HCT116 (cell line): Measurements from ENCODE around the gene BSND. TPM values are rescaled to one million over a fixed set of nuclear protein-coding genes. Genes with fewer than 3 reads are reported as not detected.

Experiments used
- ATAC-seq: fragments of 200-7000 bp; cut with Tn5 transposase; 2 replicates; pipeline ENCODE4 v1.9.1; 2020; ENCODE audit warnings: mild to moderate bottlenecking, moderate library complexity
- BruUV-seq: library from RNA; stranded (reverse); fragments of 400-500 nt; replicated peaks from 2 replicates; lab custom pipeline; 2021; lab: Mats Ljungman, UMichigan
- CTCF ChIA-PET: fragments of 300-600 bp; sonication (Branson Sonifier 250); formaldehyde crosslinking; loops from one replicate; lab custom pipeline; 2021; ENCODE audit warnings: antibody characterized with exemption; lab: Charles Lee
- POLR2A ChIA-PET: fragments of 300-600, 350-600 bp; sonication (Branson Sonifier 250); formaldehyde crosslinking; loops from one replicate; lab custom pipeline; 2021; ENCODE audit warnings: antibody characterized with exemption; lab: Charles Lee
- RAD21 ChIA-PET, 2 experiments: fragments of 300-600 bp; sonication (Branson Sonifier 250); formaldehyde crosslinking; loops; one replicate each; lab custom pipeline; 2023; ENCODE audit warnings: low total read pairs in 2 of 2; ENCODE audit not compliant: uncharacterized antibody in 2 of 2, unreplicated experiment in 2 of 2, low non-redundant PET in 1 of 2; lab: Charles Lee
- DNase-seq: peaks from one replicate; pipeline ENCODE4 v3.0.0-alpha.2; 2010; ENCODE audit warnings: low read depth, low spot score
- H2AFZ ChIP-seq: fragments of 200-600 bp; shearing (Covaris generic), sonication (generic); 2 replicates; pipeline ENCODE4 v1.6.1; 2017; ENCODE audit warnings: low read depth, mixed run types, mixed read lengths, antibody characterized with exemption, low read length; ENCODE audit not compliant: poor library complexity, severe bottlenecking
- H3K27ac ChIP-seq: 2 replicates; pipeline ENCODE4 v1.5.1; 2012; ENCODE audit warnings: low read depth, low read length
- H3K27me3 ChIP-seq: fragments of 200-600 bp; sonication (generic); 2 replicates; pipeline ENCODE4 v1.6.1; 2016; ENCODE audit warnings: mixed run types, low read length, mixed read lengths; ENCODE audit not compliant: insufficient read depth
- H3K36me3 ChIP-seq, 2 experiments: fragments of 200-500 bp in 1 of 2; fragments of 200-600 bp in 1 of 2; sonication (Bioruptor generic) in 1 of 2; sonication (generic) in 1 of 2; 2 replicates each; pipeline versions ENCODE4 v1.5.1 to v1.6.1; 2014 to 2016; ENCODE audit warnings: low read length in 2 of 2, inconsistent platforms in 1 of 2, mixed read lengths in 1 of 2, mixed run types in 1 of 2; ENCODE audit not compliant: insufficient read depth in 2 of 2, control insufficient read depth in 1 of 2
- H3K4me1 ChIP-seq, 2 experiments: fragments of 200-600 bp in 1 of 2; sonication (generic) in 1 of 2; 2 replicates each; pipeline versions ENCODE4 v1.5.1 to v1.6.1; 2012 to 2017; ENCODE audit warnings: low read length in 2 of 2, inconsistent platforms in 1 of 2, mild to moderate bottlenecking in 1 of 2, mixed read lengths in 1 of 2, mixed run types in 1 of 2, moderate library complexity in 1 of 2; ENCODE audit not compliant: insufficient read depth in 2 of 2, control insufficient read depth in 1 of 2
- H3K4me2 ChIP-seq: fragments of 200-600 bp; sonication (generic); 2 replicates; pipeline ENCODE4 v1.6.1; 2017; ENCODE audit warnings: mixed run types, low read length, mixed read lengths
- H3K4me3 ChIP-seq, 2 experiments: fragments of 200-600 bp in 1 of 2; sonication (generic) in 1 of 2; replicated peaks in 1 of 2; 2 replicates each; pipeline ENCODE4 v1.5.1; 2011 to 2016; ENCODE audit warnings: low read length in 2 of 2, control low read depth in 1 of 2, low read depth in 1 of 2, mild to moderate bottlenecking in 1 of 2, mixed read lengths in 1 of 2, mixed run types in 1 of 2
- H3K79me2 ChIP-seq: fragments of 200-600 bp; sonication (generic); 2 replicates; pipeline ENCODE4 v1.6.1; 2017; ENCODE audit warnings: mild to moderate bottlenecking, mixed run types, low read length, moderate library complexity, mixed read lengths; ENCODE audit not compliant: insufficient read depth
- H3K9ac ChIP-seq: fragments of 200-600 bp; sonication (generic); 2 replicates; pipeline ENCODE4 v1.6.1; 2016; ENCODE audit warnings: low read length, mixed read lengths
- H3K9me2 ChIP-seq: fragments of 200-600 bp; sonication (generic), shearing (Covaris generic); 2 replicates; pipeline ENCODE4 v1.6.1; 2017; ENCODE audit warnings: mixed run types, mild to moderate bottlenecking, moderate library complexity; ENCODE audit not compliant: insufficient read depth
- H3K9me3 ChIP-seq, 2 experiments: fragments of 200-500 bp in 1 of 2; fragments of 200-600 bp in 1 of 2; sonication (Bioruptor generic) in 1 of 2; sonication (generic) in 1 of 2; 2 replicates each; pipeline ENCODE4 v1.6.1; 2014 to 2017; ENCODE audit warnings: low read length in 2 of 2, mixed read lengths in 2 of 2, inconsistent platforms in 1 of 2, low read depth in 1 of 2, mild to moderate bottlenecking in 1 of 2, mixed run types in 1 of 2, moderate library complexity in 1 of 2; ENCODE audit not compliant: control insufficient read depth in 1 of 2, insufficient read depth in 1 of 2
- H4K20me1 ChIP-seq: fragments of 200-600 bp; sonication (generic), shearing (Covaris generic); 2 replicates; pipeline ENCODE4 v1.6.1; 2017; ENCODE audit warnings: mixed run types, mild to moderate bottlenecking, moderate library complexity; ENCODE audit not compliant: insufficient read depth
- EZH2phosphoT487 ChIP-seq: fragments of 200-600 bp; IDR thresholded peaks from 2 replicates; pipeline ENCODE4 v1.6.1; 2018; ENCODE audit warnings: antibody characterized with exemption, borderline replicate concordance
- POLR2AphosphoS5 ChIP-seq: IDR thresholded peaks from 2 replicates; pipeline ENCODE4 v1.6.1; 2011; ENCODE audit warnings: mild to moderate bottlenecking, low read depth, low read length, moderate library complexity
- REST ChIP-seq: IDR thresholded peaks from 2 replicates; pipeline ENCODE4 v1.6.1; 2012; ENCODE audit warnings: low read depth
- ZNF274 ChIP-seq: fragments of 200-500 bp; sonication (Bioruptor generic); IDR thresholded peaks from 2 replicates; pipeline ENCODE4 v1.6.1; 2014; ENCODE audit warnings: mild to moderate bottlenecking, low read depth, low read length, inconsistent platforms
- intact Hi-C: fragments of 100-400 bp; cut with micrococcal nuclease; formaldehyde crosslinking; loops from 2 replicates; pipeline ENCODE4 v1.10.0; 2022
- total RNA-seq: library from RNA; stranded (reverse); gene quantifications from one replicate; pipeline ENCODE4 v1.2.1, GENCODE V29; 2021; ENCODE audit not compliant: unreplicated experiment
- TF ChIP-seq, protein P1 (sequence below): IDR thresholded peaks from 2 replicates; pipeline ENCODE4 v1.6.1; 2012

Gene BSND
- total RNA-seq, 1 experiment from 2014 or later, result not detected

DNA sequence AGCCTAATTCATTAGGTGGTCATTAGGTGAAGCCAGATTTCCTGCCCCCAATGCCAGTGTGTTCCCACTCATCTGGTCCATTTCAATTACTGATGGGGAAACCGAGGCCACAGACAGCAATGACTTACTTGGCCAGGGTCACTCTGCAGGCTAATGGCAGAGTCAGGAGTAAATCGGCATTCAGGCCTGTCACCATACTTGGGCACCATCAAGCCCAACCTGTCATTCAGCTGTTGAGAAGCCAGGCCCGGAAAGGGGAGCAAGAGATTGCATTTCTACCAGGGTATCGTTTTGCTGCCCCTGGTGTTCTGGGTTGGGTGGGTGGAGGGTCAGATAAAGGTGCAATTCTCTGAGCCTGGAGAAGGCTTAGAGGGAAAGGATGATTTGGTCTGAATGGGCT lies 26.3 kb upstream of the BSND start:
- BruUV-seq, result no TSS peak
- intact Hi-C loops, result no loop called here
- H3K27ac ChIP-seq, result no peak overlapping the region
- H3K4me2 ChIP-seq, result 0 out of 2 replicates have a peak overlapping the region, but pooled peaks have one; percentile 10
- no peak overlapping the region for H3K9ac ChIP-seq
- RAD21 ChIA-PET, result interaction anchor here in 1 of 2 experiments (1.5 kb wide), 1 partner anchor 22 kb away, joined by 6 read pairs; no protein-coding TSS in a partner anchor
- H2AFZ ChIP-seq, result no peak overlapping the region
- H3K79me2 ChIP-seq, result no peaks in the 10 kb centered on the region
- H3K9me3 ChIP-seq, result no peaks in the 10 kb centered on the region
- H3K9me2 ChIP-seq, result no peaks in the 10 kb centered on the region
- ATAC-seq, result no peak
- CTCF ChIA-PET, result interaction anchor here (1.0 to 2.0 kb wide), 5 partner anchors 22 to 50 kb away, joined by 4 to 11 read pairs (median 7); no protein-coding TSS in a partner anchor
- no peaks in the 10 kb centered on the region for H3K36me3 ChIP-seq
- no peaks in the 10 kb centered on the region for H4K20me1 ChIP-seq
- H3K4me1 ChIP-seq, result peaks cover 15 to 51% of the 10 kb centered on the region in 2 experiments
- no peak for TF ChIP-seq POLR2AphosphoS5
- TF ChIP-seq, protein P1, sequence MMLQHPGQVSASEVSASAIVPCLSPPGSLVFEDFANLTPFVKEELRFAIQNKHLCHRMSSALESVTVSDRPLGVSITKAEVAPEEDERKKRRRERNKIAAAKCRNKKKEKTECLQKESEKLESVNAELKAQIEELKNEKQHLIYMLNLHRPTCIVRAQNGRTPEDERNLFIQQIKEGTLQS, result no peak
- TF ChIP-seq ZNF274, result no peak
- no peak for TF ChIP-seq EZH2phosphoT487
- TF ChIP-seq REST, result no peak
- H3K27me3 ChIP-seq, result no peaks in the 10 kb centered on the region
- no peak for DNase-seq
- POLR2A ChIA-PET, result no interaction called here
- no peak overlapping the region for H3K4me3 ChIP-seq
